HG03460 (cell line): ENCODE results near the gene UACA.
A peak's percentile ranks its signal among the peaks of the same experiment; 100 is the strongest.
"Not testable (repeated sequence)": the region's sequence is repeated elsewhere in the genome, so short reads cannot be mapped to it uniquely, and the experiment has no call there.

ENCODE experiments used
- ATAC-seq: cut with Tn5 transposase; IDR thresholded peaks from one replicate; pipeline ENCODE4 v1.9.1; 2021; ENCODE audit not compliant: unreplicated experiment

UACA gene

GRCh38 chr15:70763120-70763949 is at the start of gene UACA:
Gene UACA, minus strand, starts transcription at chr15:70763558. Its CDS starts 151 bp downstream, at chr15:70763407.
- ATAC-seq, result peak; percentile 90

- ATAC-seq, result no peak
These were observed 49.5 kb upstream of the UACA start for GRCh38 chr15:70812827-70813364.

- no peak for ATAC-seq
These were observed 47.7 kb upstream of the UACA start for GRCh38 chr15:70810916-70811578.

- no peak for ATAC-seq
These were observed 43.8 kb upstream of the UACA start for GRCh38 chr15:70806992-70807712.

- not testable (repeated sequence) for ATAC-seq
These were observed 41.0 kb upstream of the UACA start for GRCh38 chr15:70804388-70804787.

GRCh38 chr15:70802629-70803028 is 39.3 kb upstream of the UACA start:
- no peak for ATAC-seq

- ATAC-seq, result no peak
These were observed 37.8 kb upstream of the UACA start for GRCh38 chr15:70801109-70801508.

- no peak for ATAC-seq
These were observed 36.5 kb upstream of the UACA start for GRCh38 chr15:70799667-70800450.

GRCh38 chr15:70797464-70797863 is 34.1 kb upstream of the UACA start:
- no peak for ATAC-seq

GRCh38 chr15:70796516-70797310 is 33.4 kb upstream of the UACA start:
- ATAC-seq, result no peak

GRCh38 chr15:70795311-70795665 is 31.9 kb upstream of the UACA start:
- ATAC-seq, result no peak

GRCh38 chr15:70794596-70795310 is 31.4 kb upstream of the UACA start:
- ATAC-seq, result no peak

- ATAC-seq, result no peak
These were observed 30.3 kb upstream of the UACA start for GRCh38 chr15:70793694-70794093.

GRCh38 chr15:70792171-70792573 is 28.8 kb upstream of the UACA start:
- no peak for ATAC-seq

GRCh38 chr15:70791259-70791658 is 27.9 kb upstream of the UACA start:
- no peak for ATAC-seq

GRCh38 chr15:70789213-70789612 is 25.9 kb upstream of the UACA start:
- ATAC-seq, result no peak

GRCh38 chr15:70788114-70789049 is 25.0 kb upstream of the UACA start:
- ATAC-seq, result no peak

GRCh38 chr15:70786996-70787395 is 23.6 kb upstream of the UACA start:
- no peak for ATAC-seq
